HG03060 (cell line): ENCODE results near the gene ITGA11.

Experiments
- ATAC-seq: cut with Tn5 transposase; IDR thresholded peaks from one replicate; pipeline ENCODE4 v1.9.1; 2021; ENCODE audit warnings: low read depth, moderate number of reproducible peaks; ENCODE audit not compliant: unreplicated experiment

ITGA11 gene

GRCh38 chr15:68362537-68363126, 69.3 kb downstream of the ITGA11 start:
- no peak for ATAC-seq

GRCh38 chr15:68360721-68361120, 71.2 kb downstream of the ITGA11 start:
- no peak for ATAC-seq

- ATAC-seq = no peak
These were observed 75.2 kb downstream of the ITGA11 start for GRCh38 chr15:68356778-68357177.

- ATAC-seq = no peak
These were observed 77.0 kb downstream of the ITGA11 start for GRCh38 chr15:68354923-68355322.

- no peak for ATAC-seq
These were observed 77.7 kb downstream of the ITGA11 start for GRCh38 chr15:68354268-68354667.

- ATAC-seq = no peak
These were observed 78.4 kb downstream of the ITGA11 start for GRCh38 chr15:68353421-68354135.

- no peak for ATAC-seq
These were observed 79.4 kb downstream of the ITGA11 start for GRCh38 chr15:68352401-68353062.

- ATAC-seq = no peak
These were observed 82.8 kb downstream of the ITGA11 start for GRCh38 chr15:68349151-68349550.

- no peak for ATAC-seq
These were observed 83.4 kb downstream of the ITGA11 start for GRCh38 chr15:68348606-68349005.

GRCh38 chr15:68348081-68348480, 83.9 kb downstream of the ITGA11 start:
- no peak for ATAC-seq

- ATAC-seq = no peak
These were observed 84.6 kb downstream of the ITGA11 start for GRCh38 chr15:68347392-68347791.

GRCh38 chr15:68346979-68347378, 85.0 kb downstream of the ITGA11 start:
- ATAC-seq = no peak

GRCh38 chr15:68345481-68345880, 86.5 kb downstream of the ITGA11 start:
- ATAC-seq = no peak

GRCh38 chr15:68344600-68344999, 87.4 kb downstream of the ITGA11 start:
- no peak for ATAC-seq

- ATAC-seq = no peak
These were observed 88.3 kb downstream of the ITGA11 start for GRCh38 chr15:68343579-68344225.

GRCh38 chr15:68341760-68342725, 89.9 kb downstream of the ITGA11 start:
- no peak for ATAC-seq

- no peak for ATAC-seq
These were observed 91.0 kb downstream of the ITGA11 start for GRCh38 chr15:68340726-68341671.

- ATAC-seq = no peak
These were observed 92.5 kb downstream of the ITGA11 start for GRCh38 chr15:68339481-68339880.

- no peak for ATAC-seq
These were observed 94.1 kb downstream of the ITGA11 start for GRCh38 chr15:68337826-68338225.
